Activated CD8-positive, alpha-beta T cell treated with anti-CD3 and anti-CD28 coated beads, Interleukin-2, amount 10 ng/mL, durations not matched to agents 7 days and 5 days (primary cell): ENCODE results near the gene DISP3. TPM values are rescaled to one million over a fixed set of nuclear protein-coding genes. Genes with fewer than 3 reads are reported as not detected.
A peak's percentile ranks its signal among the peaks of the same experiment; 100 is the strongest.

Source experiments
- ATAC-seq: fragments of 150-1000 bp; cut with Tn5 transposase; one replicate; pipeline ENCODE4 v1.10.0; 2021; ENCODE audit warnings: moderate library complexity
- CTCF ChIA-PET: fragments of 350-600 bp; sonication (Branson Sonifier 250); formaldehyde crosslinking; loops from one replicate; lab custom pipeline; 2021; ENCODE audit warnings: antibody characterized with exemption; lab: Charles Lee
- POLR2A ChIA-PET: fragments of 350-600 bp; sonication (Branson Sonifier 250); formaldehyde crosslinking; loops from one replicate; lab custom pipeline; 2021; ENCODE audit warnings: antibody characterized with exemption; lab: Charles Lee
- DNase-seq: peaks from one replicate; pipeline ENCODE4 v3.0.0-alpha.2; 2020
- H3K27ac Mint-ChIP-seq: one replicate; pipeline ENCODE4 v1.8.0; 2021; ENCODE audit warnings: mild to moderate bottlenecking, mixed read lengths
- H3K27me3 Mint-ChIP-seq: one replicate; pipeline ENCODE4 v1.8.0; 2021; ENCODE audit warnings: low read depth, mixed read lengths
- H3K36me3 Mint-ChIP-seq: one replicate; pipeline ENCODE4 v1.8.0; 2021; ENCODE audit warnings: low read depth, mixed read lengths
- H3K4me1 Mint-ChIP-seq: one replicate; pipeline ENCODE4 v1.8.0; 2021; ENCODE audit warnings: low read depth, mixed read lengths
- H3K4me3 Mint-ChIP-seq: one replicate; pipeline ENCODE4 v1.8.0; 2021; ENCODE audit warnings: mild to moderate bottlenecking, mixed read lengths
- H3K9me3 Mint-ChIP-seq: one replicate; pipeline ENCODE4 v1.8.0; 2022; ENCODE audit warnings: mixed read lengths; ENCODE audit not compliant: insufficient read depth
- total RNA-seq, 2 experiments: library from RNA; stranded (reverse); gene quantifications; one replicate each; pipeline ENCODE4 v1.2.3, GENCODE V29; 2021

DISP3 gene
- total RNA-seq, 2 experiments from 2014 or later, result 0.42 to 0.55 TPM

DNA sequence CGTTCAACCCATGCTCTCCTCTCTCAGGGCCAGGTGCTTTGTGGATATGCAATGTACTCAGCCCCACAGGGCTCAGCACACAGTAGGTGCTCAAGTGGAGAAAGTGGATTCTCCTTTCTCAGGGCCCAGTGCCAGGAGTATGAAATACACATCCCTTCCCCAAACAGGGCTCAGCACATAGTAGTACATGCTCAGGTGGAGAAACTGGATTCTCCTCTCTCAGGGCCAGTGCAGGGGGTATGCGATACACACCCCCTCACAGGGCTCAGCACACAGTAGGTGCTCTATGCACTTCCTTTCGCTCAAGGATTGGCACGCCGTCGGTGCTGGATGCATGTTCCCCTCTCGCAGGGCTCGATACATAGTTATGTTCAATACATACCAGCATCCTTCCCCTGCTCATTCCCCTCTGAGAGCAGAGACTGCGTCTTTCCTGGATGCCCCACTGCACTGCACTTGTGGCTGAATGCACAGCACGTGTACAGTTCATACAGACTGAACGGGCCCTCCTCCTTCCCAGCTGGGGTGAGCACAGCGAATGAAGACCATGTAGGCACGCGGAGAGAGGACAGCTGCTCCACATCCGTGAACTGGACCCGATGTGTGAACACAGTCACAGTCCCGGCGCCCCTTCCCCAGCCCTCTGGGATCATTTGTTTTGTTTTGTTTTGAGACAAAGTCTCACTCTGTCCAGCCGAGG is 16.6 kb upstream of the DISP3 start:
- H3K4me3 Mint-ChIP-seq, result no peak overlapping the region
- no peaks in the 10 kb centered on the region for H3K36me3 Mint-ChIP-seq
- no peak overlapping the region for H3K27ac Mint-ChIP-seq
- peaks cover 2% of the 10 kb centered on the region for H3K4me1 Mint-ChIP-seq
- H3K27me3 Mint-ChIP-seq, result peaks cover 10% of the 10 kb centered on the region
- H3K9me3 Mint-ChIP-seq, result no peaks in the 10 kb centered on the region
- ATAC-seq, result no peak
- ChIA-PET CTCF (no interaction called here), POLR2A (no interaction called here)
- DNase-seq, result no peak

DNA sequence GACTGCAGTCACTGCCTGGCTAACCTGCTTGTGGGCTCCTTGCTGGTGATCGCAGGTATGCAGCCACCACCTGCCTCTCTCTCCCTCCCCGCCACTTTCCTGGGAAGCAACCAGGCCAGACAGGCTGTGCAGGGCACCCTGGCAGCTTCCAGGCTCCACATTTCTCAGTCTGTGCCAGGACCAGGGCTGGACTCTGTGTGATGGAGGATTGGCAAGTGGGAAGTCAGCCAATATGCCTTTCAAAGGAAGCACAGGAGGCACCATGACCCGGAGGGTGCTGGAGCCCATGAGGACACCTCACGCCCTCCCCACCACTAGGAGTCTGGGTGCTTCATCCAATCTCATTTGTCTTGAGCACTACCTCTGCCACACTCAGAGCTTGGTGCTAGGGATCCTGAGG is 15.8 kb upstream of the DISP3 start:
- ChIA-PET CTCF (no interaction called here), POLR2A (no interaction called here)
- ATAC-seq (no peak), DNase-seq (no peak)
- Mint-ChIP-seq H3K27ac (no peak overlapping the region), H3K4me3 (no peak overlapping the region), H3K36me3 (no peaks in the 10 kb centered on the region), H3K4me1 (no peaks in the 10 kb centered on the region), H3K27me3 (peaks cover 11% of the 10 kb centered on the region), H3K9me3 (no peaks in the 10 kb centered on the region)

DNA sequence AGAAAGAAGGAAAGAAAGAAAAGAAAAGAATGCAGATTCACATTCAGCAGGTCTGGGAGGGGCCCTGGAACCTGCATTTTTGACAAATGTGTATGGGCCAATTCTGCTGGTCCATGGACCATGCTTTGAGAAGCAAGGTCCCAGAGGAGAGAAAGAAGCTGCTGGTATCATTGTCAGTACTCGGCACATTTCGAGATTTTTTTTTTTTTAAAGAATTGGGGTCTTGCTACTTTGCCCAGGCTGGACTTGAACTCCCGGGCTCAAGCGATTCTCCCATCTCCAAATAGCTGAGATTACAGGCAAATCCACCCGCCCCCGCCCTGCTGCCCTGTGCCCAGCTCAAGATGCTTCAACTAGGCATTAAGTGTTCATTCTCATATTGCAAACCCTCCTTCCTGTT is 13.6 kb upstream of the DISP3 start:
- Mint-ChIP-seq H3K36me3 (no peaks in the 10 kb centered on the region), H3K4me1 (no peaks in the 10 kb centered on the region), H3K27me3 (peaks cover 11% of the 10 kb centered on the region), H3K4me3 (no peak overlapping the region), H3K9me3 (no peaks in the 10 kb centered on the region), H3K27ac (no peak overlapping the region)
- ATAC-seq (no peak), DNase-seq (no peak)
- CTCF ChIA-PET, result no interaction called here
- POLR2A ChIA-PET, result no interaction called here

DNA sequence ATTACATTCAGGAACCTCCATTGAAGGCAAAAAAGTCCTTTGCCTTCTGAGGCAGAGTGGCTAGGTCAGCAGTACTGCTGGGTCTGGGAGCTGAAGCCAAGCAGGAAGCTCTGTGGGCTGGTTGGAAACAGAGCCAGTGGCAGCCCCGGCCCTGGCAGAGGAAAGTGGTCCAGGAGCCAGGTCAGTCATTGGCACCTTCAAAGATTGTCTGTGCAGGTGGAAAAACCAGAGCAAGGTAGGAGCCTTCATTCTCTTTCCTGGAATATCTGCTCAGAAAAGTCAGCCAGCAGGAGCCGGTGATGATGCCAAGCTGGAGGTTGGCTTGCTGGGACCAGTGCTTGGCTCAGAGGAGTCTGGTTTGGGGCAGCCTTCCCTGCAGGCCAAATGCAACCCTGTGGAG is 12.5 kb upstream of the DISP3 start:
- DNase-seq (no peak), ATAC-seq (no peak)
- H3K4me3 Mint-ChIP-seq, result no peak overlapping the region
- POLR2A ChIA-PET, result no interaction called here
- no peaks in the 10 kb centered on the region for H3K9me3 Mint-ChIP-seq
- no peaks in the 10 kb centered on the region for H3K36me3 Mint-ChIP-seq
- H3K4me1 Mint-ChIP-seq, result no peaks in the 10 kb centered on the region
- no peak overlapping the region for H3K27ac Mint-ChIP-seq
- CTCF ChIA-PET, result no interaction called here
- H3K27me3 Mint-ChIP-seq, result peaks cover 11% of the 10 kb centered on the region

DNA sequence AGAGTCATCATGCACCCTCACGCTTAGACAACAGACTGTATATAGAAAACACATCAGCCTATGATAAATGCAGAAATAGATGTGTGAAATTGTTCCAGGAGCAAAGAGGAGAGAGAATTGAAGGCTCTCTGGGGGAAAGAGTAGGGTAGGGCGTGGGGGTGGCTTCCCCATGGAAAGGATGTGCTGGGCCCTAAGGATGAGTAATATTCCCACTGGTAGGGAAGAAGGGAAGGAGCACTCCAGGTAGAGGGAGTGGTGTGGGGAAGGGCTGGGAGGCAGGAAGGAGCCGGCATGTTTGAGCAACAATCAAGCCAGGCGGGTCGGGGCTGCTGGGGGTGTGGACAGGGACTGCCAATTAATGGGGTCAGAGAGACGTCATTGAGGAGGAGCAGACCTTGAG is 10.1 kb upstream of the DISP3 start:
- Mint-ChIP-seq H3K27me3 (peaks cover 8% of the 10 kb centered on the region), H3K9me3 (no peaks in the 10 kb centered on the region), H3K4me1 (no peaks in the 10 kb centered on the region), H3K4me3 (no peak overlapping the region), H3K27ac (no peak overlapping the region), H3K36me3 (no peaks in the 10 kb centered on the region)
- ChIA-PET POLR2A (no interaction called here), CTCF (interaction anchor here (1.2 kb wide), 1 partner anchor 10 kb away, joined by 4 read pairs; the partner anchor contains the start of gene DISP3)
- DNase-seq, result no peak
- ATAC-seq, result no peak

DNA sequence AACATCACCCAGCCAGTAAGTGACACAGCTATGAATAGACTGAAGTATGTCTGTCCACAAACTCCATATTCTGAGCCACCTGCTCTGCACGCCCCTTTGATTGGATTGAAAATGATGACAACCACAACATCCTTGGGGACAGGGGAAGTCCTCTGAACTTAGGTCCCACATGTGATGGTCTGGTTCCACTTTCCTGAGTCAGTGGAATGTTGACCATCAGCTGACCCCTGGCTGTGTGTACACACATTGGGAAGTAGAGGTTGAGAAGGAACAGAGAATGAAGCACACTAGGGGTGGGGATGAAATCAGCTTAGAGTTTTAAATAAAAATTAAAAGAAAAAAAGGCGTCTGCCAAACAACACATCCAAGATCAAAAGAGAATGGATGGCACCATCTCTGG is 8.0 kb upstream of the DISP3 start:
- ChIA-PET POLR2A (no interaction called here), CTCF (no interaction called here)
- Mint-ChIP-seq H3K9me3 (no peaks in the 10 kb centered on the region), H3K27ac (no peak overlapping the region), H3K4me1 (no peaks in the 10 kb centered on the region), H3K27me3 (peaks cover 9% of the 10 kb centered on the region), H3K4me3 (no peak overlapping the region), H3K36me3 (no peaks in the 10 kb centered on the region)
- ATAC-seq (no peak), DNase-seq (no peak)

DNA sequence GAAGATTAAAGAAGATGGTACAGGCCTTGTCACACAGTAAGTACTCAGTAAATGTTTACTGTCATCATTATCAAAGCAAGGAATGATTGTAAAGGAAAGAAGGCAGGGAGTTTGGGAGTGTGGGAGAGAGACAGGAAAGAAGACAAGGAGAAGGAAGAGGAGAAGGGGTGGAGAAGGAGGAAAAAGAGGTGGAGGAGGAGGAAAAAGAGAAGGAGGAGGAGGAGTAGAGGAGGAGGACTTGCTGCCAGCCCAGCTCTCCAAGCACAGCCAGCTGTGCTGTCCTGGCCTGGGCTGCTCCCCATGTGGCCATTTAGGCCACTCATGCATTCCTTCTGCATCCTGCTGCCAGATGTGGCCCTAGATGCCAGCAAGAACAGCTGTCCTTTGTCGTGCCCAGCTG is 7.5 kb upstream of the DISP3 start:
- Mint-ChIP-seq H3K36me3 (no peaks in the 10 kb centered on the region), H3K4me3 (no peak overlapping the region), H3K27ac (no peak overlapping the region), H3K9me3 (no peaks in the 10 kb centered on the region), H3K4me1 (no peaks in the 10 kb centered on the region), H3K27me3 (peaks cover 12% of the 10 kb centered on the region)
- ChIA-PET CTCF (no interaction called here), POLR2A (no interaction called here)
- no peak for ATAC-seq
- no peak for DNase-seq

DNA sequence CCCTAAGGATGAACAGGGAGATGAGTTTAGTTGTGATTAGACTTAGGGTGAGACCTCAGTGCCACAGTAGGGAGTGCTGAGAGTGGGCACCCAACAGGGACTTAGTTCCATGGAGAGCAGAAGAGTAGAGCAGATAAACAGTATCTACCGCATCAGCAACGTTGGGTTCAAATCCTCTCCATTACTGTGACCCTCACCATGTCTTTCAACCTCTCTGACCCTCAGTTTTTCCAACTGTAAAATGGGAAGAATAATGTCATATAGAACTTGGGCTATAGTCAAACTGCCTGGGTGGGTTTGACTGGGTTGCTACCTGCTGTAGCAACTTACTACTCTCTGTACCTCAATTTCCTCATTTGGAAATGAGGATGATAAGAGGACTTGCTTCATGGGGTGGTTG is 6.7 kb upstream of the DISP3 start:
- peaks cover 12% of the 10 kb centered on the region for H3K27me3 Mint-ChIP-seq
- H3K27ac Mint-ChIP-seq, result no peak overlapping the region
- H3K4me1 Mint-ChIP-seq, result no peaks in the 10 kb centered on the region
- ChIA-PET POLR2A (no interaction called here), CTCF (no interaction called here)
- no peak for DNase-seq
- no peak for ATAC-seq
- H3K4me3 Mint-ChIP-seq, result no peak overlapping the region
- no peaks in the 10 kb centered on the region for H3K36me3 Mint-ChIP-seq
- H3K9me3 Mint-ChIP-seq, result no peaks in the 10 kb centered on the region

DNA sequence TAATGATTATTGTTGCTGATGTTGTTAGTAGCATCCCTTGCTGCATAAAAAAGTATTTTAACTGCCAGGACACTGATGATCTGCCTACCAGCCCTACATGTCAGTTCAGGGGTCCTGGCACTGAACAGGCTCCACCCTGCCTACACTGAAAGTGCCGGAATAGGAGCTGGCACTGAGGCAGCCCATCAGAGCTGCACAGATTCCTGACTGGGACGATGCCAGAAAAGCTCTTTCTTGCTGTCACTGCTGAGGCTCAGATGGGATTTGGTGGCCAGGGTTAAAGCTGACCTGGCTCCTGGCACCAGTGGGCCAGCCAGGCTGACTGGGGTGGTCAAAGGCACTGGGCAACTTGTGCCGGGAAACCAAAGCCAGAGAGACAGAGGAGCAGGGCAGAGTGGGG is 6.2 kb upstream of the DISP3 start:
- no peak overlapping the region for H3K4me3 Mint-ChIP-seq
- ChIA-PET CTCF (no interaction called here), POLR2A (no interaction called here)

DNA sequence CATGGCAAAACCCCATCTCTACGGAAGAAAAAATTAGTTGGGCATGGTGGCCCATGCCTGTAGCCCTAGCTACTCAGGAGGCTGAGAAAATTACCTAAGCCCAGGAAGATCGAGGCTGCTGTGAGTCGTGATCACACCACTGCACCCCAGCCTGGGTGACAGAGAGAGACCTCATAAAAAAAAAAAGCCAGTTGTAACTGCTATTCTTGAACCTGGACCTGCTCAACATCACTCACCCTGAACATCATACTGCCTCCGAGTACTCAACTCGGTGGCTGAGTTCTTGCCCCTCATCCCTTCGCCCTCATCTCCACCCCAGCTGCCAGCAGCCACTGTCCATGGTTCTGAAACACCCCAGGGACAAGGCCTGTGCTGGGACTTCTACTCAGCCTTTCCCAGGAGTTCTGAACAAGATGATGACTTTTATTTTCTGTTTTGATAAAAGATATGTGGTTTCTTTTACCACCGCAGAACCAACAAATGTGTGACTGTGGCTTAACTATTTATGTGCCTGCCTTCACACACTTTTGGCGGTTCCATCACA is 5.4 kb upstream of the DISP3 start:
- Mint-ChIP-seq H3K27me3 (peaks cover 19% of the 10 kb centered on the region), H3K27ac (no peak overlapping the region), H3K36me3 (no peaks in the 10 kb centered on the region), H3K4me3 (no peak overlapping the region), H3K4me1 (peaks cover 1% of the 10 kb centered on the region), H3K9me3 (no peaks in the 10 kb centered on the region)
- CTCF ChIA-PET, result no interaction called here
- ATAC-seq, result no peak
- POLR2A ChIA-PET, result no interaction called here
- peak; percentile 66 for DNase-seq

More for the DNA sequence above, 6.2 kb upstream of the DISP3 start:
- no peak overlapping the region for H3K27ac Mint-ChIP-seq
- H3K4me1 Mint-ChIP-seq, result peaks cover under 1% of the 10 kb centered on the region
- ATAC-seq (no peak), DNase-seq (no peak)
- no peaks in the 10 kb centered on the region for H3K36me3 Mint-ChIP-seq
- peaks cover 15% of the 10 kb centered on the region for H3K27me3 Mint-ChIP-seq
- H3K9me3 Mint-ChIP-seq, result no peaks in the 10 kb centered on the region

DNA sequence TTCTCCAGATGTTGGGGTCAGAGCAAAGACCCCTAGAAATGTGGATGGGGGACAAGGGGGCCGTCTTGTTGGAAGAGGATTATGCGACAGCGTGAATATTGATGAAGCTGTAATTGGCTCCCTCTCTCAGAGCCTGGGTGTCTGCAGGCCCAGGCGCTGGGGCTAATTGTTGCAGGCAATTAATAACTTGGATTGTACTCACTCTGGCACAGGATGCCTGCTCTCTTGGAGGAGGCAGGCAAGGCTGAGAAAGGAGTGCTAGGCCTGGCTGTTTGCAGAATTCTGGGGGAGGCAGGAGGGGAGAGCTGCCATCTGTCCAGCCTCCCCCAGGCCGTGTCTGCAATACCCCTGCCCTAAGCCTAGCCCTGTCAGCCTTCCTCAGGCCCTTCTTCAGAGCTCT is 4.1 kb upstream of the DISP3 start:
- no peaks in the 10 kb centered on the region for H3K9me3 Mint-ChIP-seq
- H3K36me3 Mint-ChIP-seq, result no peaks in the 10 kb centered on the region
- no peak overlapping the region for H3K27ac Mint-ChIP-seq
- no peak for DNase-seq
- peaks cover 1% of the 10 kb centered on the region for H3K4me1 Mint-ChIP-seq
- H3K27me3 Mint-ChIP-seq, result peaks cover 22% of the 10 kb centered on the region
- CTCF ChIA-PET, result interaction anchor here (1.5 kb wide), 1 partner anchor 98 kb away, joined by 3 read pairs; no protein-coding TSS in a partner anchor
- no peak for ATAC-seq
- H3K4me3 Mint-ChIP-seq, result no peak overlapping the region
- POLR2A ChIA-PET, result no interaction called here

DNA sequence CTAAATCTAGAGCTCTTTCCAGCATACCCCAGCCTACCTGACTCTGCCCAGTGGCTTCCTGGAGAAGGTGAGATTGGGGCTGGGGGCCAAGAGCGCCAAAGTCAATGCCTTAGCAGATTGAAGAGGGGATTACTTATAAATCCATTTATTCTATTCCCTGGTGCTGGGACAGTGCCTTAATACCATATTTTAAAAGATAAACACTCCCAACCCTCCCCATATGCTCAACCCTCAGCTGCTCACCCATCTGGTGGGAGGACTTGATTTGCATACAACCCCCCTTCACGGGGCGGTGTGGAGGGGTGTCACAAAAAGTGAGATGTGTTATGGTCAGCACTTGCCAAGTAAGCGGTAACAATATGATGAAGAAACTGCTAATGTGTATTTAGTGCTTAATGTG is 3.2 kb upstream of the DISP3 start:
- POLR2A ChIA-PET, result no interaction called here
- ATAC-seq, result no peak
- H3K36me3 Mint-ChIP-seq, result no peaks in the 10 kb centered on the region
- peaks cover 30% of the 10 kb centered on the region for H3K27me3 Mint-ChIP-seq
- no peaks in the 10 kb centered on the region for H3K9me3 Mint-ChIP-seq
- peaks cover 7% of the 10 kb centered on the region for H3K4me1 Mint-ChIP-seq
- CTCF ChIA-PET, result interaction anchor here (1.1 to 1.5 kb wide), 2 partner anchors 97 to 438 kb away, joined by 3 read pairs; no protein-coding TSS in a partner anchor
- no peak overlapping the region for H3K4me3 Mint-ChIP-seq
- H3K27ac Mint-ChIP-seq, result no peak overlapping the region
- no peak for DNase-seq
